GM19351 (cell line): ENCODE measurements around the gene RHBDL3.

Source experiments
- ATAC-seq: cut with Tn5 transposase; IDR thresholded peaks from one replicate; pipeline ENCODE4 v1.9.1; 2021; ENCODE audit warnings: mild to moderate bottlenecking, moderate library complexity; ENCODE audit not compliant: unreplicated experiment

RHBDL3 gene

DNA sequence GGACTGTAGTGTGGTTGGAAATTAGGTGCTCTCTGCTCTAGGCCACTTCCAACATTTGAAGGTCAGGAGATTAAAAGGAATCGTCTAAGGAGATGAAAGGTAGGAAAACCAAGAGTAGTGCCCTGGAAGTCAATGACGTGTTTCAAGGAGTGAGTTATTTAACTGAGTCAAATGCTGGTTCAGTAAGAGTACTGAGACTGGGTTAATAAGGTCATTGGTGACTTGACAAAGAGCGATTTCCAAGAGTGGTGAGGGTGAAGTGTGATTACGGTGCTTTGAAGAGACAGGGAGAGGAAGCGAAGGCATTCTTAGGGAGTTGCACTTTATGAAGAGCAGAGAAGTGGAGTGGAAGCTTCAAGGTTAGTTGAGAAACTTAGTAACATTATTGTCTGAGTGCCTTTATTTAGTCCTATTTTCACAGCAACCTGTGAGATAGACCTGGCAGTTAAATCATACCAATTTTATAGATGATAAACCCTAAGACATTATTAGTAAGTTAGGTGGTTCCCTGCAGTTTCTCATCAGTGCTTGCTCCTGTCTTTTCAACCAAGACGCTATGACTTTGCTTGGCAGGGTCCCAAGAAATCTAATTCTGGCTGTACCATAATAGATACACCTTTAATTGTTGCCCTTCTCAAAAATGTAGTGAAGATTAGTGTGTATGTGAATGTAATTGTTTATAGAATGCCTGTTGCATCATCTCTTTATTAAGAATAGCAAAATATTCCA, 90.2 kb downstream of the RHBDL3 start:
- no peak for ATAC-seq

DNA sequence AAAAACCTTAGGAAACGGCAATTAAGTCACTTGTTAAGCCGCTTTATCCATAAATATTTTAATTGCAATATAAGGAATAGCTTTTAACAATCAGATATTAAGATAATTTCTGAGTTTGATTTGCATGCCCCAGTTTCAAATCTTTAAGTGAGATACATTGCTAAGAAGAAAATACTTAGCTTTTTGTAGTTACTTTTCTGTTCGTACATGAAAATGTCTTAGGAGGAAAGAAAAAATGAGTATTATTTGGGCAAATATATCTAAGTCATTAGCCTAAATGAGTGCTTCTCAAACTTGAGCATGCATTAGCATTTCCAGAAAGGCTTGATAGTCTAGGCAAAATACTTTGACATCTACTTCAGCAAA, 90.7 kb downstream of the RHBDL3 start:
- ATAC-seq, result no peak

DNA sequence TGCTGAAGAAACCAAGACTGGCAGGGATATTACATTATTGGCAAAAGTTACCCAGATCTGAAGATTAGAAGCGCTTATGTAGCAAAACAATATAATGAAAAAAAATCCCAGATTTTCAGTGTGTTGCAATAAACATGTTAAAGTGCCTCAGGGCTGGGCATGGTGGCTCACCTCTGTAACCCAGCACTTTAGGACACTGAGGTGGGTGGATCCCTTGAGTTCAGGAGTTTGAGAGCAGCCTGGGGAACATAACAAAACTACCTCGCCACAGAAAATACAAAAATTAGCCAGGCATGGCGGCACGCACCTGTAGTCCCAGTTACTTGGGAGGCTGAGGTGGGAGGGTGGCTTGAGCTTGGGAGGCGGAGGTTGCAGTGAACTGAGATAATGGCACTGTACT, 91.1 kb downstream of the RHBDL3 start:
- ATAC-seq, result no peak

DNA sequence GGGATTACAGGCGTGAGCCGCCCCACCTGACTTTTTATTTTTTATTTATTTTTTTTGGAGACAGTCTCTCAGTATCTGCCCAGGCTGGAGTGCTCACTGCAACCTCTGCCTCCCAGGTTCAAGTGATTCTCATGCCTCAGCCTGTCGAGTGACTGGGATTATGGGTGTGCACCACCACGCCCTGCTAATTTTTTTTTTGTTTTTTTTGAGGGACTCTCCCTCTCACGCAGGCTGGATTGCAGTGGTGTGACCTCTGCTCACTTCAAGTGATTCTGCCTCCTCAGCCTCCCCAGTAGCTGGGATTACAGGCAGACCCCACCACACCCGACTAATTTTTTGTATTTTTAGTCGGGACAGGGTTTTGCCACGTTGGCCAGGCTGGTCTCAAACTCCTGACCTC, 92.0 kb downstream of the RHBDL3 start:
- no peak for ATAC-seq

DNA sequence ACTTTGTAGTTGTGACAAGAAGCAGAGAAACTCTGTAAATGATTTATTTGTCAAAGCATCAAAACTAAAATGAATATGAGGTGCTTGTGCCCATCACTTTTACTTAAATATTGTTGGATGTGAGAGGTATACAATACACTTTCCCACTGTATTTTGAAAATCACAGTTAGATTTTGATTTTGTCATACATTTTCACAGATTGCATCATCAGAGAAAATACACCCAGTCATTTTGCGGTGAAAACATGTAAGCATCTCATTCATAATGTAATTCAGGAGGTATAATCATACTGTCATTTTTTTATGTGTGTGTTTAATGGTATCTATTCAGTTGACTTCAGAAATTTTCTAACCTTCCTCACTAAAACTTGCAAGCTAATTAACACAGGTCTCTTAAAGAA, 95.6 kb downstream of the RHBDL3 start:
- ATAC-seq, result no peak

DNA sequence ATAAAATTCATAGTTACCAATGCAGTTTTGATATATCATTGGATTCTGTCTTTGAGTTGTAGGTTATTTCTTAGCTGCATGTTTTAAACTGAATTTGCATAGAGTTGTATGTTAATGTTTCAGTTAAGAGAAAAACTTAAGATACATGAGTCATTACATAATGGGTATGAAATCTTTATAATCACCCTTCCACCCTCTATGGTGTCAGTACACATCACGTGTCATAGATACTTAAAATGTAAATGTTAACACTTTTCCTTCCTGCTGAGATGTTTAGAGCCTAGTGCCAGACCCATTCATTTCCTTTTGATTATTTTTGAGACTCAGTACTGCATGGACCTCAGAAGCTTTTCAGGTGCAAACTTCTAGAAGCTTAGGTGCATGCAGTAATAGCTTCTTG, 104.8 kb downstream of the RHBDL3 start:
- ATAC-seq, result no peak
